Fibroblast of mammary gland (primary cell): ENCODE results near the gene CREB5.

Experiments
- DNase-seq: peaks from one replicate; pipeline ENCODE4 v3.0.0-alpha.2; 2010; ENCODE audit warnings: low read depth
- H3K4me3 ChIP-seq: 2 replicates; pipeline ENCODE4 v1.5.1; 2011; ENCODE audit warnings: low read depth, mild to moderate bottlenecking, low read length, moderate library complexity; ENCODE audit not compliant: control insufficient read depth
- TF ChIP-seq, protein P1 (sequence below): conservative IDR thresholded peaks from 2 replicates; pipeline ENCODE4 v1.5.1; 2011; ENCODE audit warnings: low read depth, low read length, inconsistent platforms; ENCODE audit not compliant: control insufficient read depth, insufficient read depth

CREB5 gene

DNA sequence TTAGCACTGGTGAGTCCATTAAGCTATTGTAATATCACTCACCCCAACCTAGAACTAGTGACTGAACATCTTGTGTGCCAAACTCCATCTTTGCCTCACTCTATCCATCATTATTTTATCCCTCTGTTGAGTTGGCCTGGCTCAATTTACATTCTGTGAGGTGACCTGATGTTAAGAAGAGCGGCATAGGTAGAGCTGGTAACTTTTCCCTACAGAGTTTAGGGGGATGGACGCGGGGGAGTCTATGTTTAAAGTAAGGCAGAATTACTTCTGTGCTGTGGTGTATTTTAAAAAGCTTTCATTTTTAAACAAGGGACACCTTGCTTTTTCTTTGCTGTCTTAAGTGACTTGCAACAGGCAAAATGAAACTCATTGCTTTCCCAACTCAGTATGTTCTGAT is 186.3 kb downstream of the CREB5 start:
- no peak overlapping the region for H3K4me3 ChIP-seq
- DNase-seq: no peak
- TF ChIP-seq, protein P1, sequence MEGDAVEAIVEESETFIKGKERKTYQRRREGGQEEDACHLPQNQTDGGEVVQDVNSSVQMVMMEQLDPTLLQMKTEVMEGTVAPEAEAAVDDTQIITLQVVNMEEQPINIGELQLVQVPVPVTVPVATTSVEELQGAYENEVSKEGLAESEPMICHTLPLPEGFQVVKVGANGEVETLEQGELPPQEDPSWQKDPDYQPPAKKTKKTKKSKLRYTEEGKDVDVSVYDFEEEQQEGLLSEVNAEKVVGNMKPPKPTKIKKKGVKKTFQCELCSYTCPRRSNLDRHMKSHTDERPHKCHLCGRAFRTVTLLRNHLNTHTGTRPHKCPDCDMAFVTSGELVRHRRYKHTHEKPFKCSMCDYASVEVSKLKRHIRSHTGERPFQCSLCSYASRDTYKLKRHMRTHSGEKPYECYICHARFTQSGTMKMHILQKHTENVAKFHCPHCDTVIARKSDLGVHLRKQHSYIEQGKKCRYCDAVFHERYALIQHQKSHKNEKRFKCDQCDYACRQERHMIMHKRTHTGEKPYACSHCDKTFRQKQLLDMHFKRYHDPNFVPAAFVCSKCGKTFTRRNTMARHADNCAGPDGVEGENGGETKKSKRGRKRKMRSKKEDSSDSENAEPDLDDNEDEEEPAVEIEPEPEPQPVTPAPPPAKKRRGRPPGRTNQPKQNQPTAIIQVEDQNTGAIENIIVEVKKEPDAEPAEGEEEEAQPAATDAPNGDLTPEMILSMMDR: no peak

DNA sequence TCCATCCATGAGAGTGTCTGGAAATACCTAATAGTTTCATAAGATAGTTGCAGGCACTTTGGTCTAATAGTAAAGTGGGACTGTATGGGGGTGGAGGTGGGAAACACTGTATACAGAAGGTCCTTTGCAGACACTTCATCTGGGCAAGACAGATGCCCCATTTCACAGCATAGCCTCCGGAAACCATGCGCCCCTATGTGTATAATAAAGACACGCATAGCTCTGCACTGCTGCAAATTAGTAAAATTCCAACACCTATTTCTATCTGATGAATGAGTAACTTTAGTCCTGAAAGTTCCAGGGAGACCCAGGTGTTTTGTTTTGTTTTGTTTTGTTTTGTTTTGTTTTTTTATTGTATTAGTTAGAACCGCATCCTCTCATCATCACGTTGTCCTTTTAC is 187.1 kb downstream of the CREB5 start:
- DNase-seq: no peak
- TF ChIP-seq, protein P1: no peak
- no peak overlapping the region for H3K4me3 ChIP-seq

DNA sequence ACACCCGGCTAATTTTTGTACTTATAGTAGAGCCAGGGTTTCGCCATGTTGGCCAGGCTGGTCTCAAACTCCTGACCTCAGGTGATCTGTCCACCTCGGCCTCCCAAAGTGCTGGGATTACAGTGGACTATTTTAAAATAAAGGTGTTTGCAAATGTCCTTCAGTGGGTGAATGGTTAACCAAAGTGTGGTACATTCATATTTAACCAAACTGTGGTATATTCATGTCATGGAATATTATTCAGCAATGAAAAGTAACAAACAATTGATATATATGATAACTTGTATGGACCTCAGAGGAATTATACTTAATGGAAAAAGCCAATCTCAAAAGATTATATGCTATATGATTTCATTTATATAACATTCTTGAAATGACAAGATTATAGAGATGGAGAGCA is 190.0 kb downstream of the CREB5 start:
- TF ChIP-seq, protein P1: no peak
- H3K4me3 ChIP-seq: no peak overlapping the region
- DNase-seq: no peak

DNA sequence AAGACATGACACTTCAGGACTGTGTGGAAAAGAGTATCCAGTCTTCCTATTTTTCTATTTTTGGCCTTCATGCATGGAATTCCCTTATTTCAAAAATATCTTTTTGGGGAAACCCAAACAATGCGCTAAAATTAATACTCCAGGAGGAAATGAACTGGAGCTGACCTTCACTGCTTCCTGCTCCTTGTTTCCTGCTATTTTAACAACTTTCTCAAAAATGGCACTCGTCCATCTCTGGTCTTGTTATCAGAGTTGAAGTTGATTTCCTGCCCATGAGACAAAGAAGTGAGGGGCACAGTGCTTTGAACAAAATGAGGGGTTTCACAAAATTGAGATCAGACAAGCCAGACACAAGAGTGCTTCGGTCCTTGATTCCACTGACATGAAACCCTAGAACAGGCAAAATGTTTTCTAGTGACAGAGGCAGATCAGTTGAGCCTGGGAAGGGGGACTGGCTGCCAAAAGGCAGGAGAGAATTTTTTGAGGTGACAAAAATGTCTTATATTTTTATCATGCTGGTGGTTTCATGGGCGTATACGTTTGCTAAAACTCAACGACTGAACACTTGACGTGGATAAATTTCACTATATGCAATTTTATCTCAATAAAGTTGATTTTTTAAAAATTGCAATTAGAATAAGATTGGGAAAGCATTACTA is 193.2 kb downstream of the CREB5 start:
- H3K4me3 ChIP-seq: no peak overlapping the region
- DNase-seq: no peak
- TF ChIP-seq, protein P1: no peak

DNA sequence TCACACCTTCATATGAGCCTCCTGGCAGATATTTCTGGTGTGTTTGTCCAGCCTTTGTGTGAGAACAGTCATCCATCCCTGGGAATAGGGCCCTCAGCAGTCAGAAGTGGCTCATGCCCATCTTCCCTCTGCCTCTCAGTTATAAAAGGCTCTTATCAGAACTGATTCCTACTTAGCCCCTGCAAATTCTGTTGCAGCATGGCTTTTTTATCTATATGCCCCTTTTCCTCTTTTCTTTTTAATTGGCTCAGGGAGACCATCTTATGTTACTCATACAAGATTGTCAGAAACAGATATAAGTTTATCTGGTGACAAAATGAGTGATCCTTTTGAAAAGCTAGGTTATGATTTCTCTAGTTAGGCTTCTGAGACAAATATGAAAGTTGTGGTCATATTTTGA is 194.1 kb downstream of the CREB5 start:
- H3K4me3 ChIP-seq: no peak overlapping the region
- DNase-seq: no peak
- TF ChIP-seq, protein P1: no peak

DNA sequence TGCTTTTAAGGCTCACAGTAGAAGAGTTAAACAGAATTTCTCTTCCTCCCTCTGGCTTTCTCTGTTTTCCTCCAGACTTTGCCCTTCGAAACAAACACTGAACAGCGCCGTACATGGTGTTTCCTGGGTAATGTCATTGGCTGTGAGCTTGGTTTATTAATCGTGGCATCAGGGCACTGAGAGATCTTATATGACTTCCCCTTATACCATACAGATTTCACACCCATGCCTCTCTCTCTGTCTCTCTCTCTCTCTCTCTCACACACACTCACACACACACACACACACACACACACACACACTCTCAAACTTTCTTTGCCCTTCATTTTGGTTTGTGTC is 195.5 kb downstream of the CREB5 start:
- TF ChIP-seq, protein P1: no peak
- no peak overlapping the region for H3K4me3 ChIP-seq
- no peak for DNase-seq

DNA sequence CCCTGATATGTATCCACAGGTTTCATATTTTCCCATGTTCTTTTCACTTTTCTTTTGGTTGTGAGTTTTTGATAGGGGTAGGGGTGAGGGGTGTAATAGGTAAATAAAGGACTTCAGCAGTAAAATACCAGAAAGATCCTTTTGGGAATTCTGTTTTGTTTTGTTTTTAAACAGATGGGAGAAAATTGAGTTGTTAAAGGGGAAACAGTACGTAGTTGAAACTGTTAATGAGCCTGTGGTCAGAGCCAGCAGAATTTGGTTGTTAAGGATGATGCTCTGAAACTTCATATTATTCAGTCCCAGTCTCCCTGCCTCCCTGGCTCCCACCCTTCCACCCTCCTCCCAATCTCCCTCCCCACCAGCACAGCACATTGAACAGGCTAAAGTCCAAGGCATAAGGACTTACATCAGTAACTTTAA is 195.9 kb downstream of the CREB5 start:
- no peak for DNase-seq
- H3K4me3 ChIP-seq: no peak overlapping the region
- TF ChIP-seq, protein P1: no peak
